ENCODE measurements around the gene RPRD1B.

GRCh38 chr20:38132156-38132909, 98.8 kb downstream of the RPRD1B start:
- TF ChIP-seq EZH2phosphoT487 (IDR thresholded peaks at IDR 0.05) (no peak), CTCF (IDR thresholded peaks at IDR 0.05) (no peak)
